Globus pallidus (tissue), 1 donor: ENCODE results near the gene CNPY2.
"Not testable (repeated sequence)": the region's sequence is repeated elsewhere in the genome, so short reads cannot be mapped to it uniquely, and the experiment has no call there.

Experiments used
- DNase-seq: peaks from one replicate; pipeline ENCODE4 v3.0.0-alpha.2; 2015; ENCODE audit warnings: low spot score

The CNPY2 gene

DNA sequence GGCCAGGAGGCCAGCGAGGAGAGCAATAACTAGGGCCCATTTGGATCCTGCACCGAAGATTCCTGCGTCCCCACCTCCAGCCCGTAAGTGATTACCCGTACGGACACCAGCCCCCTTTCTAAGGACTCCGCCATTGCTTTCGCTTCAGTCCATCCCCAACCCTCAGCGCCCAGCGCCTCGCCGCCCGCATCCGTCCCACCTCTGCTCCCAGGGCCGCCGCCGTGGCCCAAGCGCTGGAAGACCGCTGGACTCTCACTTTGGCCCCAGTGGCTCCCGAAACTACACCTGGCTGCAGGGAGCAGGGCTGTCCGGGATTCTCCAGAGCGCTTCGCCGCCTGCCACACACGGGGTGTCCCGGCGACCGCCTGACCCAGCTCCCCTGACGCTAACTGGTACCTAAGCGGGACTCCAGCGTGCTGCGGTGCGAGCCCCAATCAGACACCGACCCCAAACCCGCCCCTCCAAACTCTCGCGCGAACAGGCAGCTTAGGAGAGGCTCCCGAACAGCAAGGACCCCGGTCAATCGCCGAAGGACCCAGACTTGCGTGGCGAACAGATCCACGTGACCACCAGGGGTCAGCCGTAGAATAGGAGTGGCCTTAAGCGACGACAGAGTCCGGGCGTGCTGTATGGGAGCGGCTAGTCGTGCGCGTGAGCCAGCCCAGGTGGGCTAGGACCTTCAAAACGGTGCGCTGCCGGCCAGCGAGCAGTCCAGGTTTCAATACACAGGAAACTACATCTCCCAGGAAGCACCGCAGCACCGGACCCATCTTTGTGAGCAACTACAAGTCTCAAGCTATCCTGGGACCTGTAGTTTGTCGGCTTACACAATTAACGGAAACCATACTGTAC lies at the start of gene CNPY2:
Gene CNPY2 (minus strand): TSS at position 367 of the 852 bp plus-strand sequence. CDS start 771 bp downstream, outside the sequence.
- DNase-seq, result peak; percentile 95

DNA sequence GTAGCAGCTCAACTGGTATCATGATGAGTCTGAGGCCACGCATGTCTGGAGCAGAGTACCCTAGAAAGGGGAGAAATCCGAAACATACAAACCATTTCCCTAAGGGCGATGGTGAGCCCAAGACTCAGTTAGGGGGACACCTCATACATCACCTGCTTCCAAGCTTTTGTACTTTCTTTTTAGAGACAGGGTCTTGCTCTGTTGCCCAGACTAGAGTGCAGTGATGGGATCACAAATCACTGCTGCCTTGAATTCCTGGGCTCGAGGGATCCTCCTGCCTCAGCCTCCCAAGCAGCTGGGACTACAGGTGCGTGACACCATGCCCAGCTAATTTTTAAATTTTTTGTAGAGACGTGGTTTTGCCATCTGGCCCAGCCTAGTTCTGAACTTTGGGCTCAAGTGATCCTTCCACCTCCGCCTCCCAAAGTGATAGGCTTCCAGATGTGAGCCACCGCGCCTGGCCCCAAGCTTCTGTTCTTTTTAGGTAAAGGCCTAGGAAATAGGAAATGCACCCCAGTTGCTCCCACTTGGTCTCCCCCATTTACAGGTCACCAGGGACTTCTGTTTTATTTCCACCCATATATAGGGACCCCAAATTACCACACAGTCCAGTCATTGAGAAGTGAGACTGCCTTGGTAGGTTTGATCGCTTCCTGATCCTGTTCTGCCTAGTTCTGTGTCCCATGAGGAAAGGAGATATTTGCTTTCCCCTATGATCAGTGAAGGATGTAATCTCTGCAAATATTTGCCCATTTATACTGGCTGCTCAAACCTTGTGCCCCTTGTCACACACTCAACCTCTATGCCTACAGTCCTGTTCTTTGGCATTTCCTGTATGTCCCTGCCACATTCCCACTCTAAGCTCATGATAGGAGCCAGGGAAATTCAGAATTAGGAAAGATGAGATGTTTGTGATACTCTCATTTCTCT lies 46.6 kb upstream of the CNPY2 start, which contains the start of gene APOF:
Gene APOF (minus strand): TSS at position 728 of the 930 bp plus-strand sequence. CDS start 112 bp downstream, at position 616.
- no peak for DNase-seq

DNA sequence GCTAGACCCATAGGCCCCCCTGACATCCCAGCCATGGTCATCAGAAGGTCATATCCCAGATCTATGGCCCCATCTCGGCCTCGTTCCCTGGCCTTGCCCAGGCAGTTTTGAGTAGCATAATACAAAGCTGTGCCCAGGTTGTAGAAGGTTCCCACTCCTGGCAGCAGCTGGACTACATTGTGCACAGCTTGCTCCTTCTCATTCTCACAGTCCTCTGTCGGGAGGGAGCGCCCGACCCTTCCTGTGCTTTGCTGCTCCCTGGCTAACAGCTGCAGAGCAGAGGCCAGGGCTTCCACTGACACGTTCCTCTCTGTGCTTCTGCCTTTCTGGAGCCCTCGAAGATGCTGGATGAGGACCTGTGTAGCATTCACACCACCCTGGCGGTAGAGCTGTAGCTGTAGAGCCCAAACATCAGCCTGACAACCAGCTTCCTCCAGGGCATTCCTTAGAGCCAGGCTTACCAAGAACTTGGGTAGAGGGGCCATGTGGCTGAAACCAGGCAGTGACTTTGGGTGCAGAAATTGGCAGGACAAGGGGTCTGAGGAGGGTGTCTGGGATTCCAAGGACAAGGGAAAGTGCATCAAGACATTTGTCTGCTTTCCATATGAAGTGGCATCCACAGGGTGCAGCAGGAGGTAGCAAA lies 45.8 kb upstream of the CNPY2 start:
- DNase-seq, result no peak

DNA sequence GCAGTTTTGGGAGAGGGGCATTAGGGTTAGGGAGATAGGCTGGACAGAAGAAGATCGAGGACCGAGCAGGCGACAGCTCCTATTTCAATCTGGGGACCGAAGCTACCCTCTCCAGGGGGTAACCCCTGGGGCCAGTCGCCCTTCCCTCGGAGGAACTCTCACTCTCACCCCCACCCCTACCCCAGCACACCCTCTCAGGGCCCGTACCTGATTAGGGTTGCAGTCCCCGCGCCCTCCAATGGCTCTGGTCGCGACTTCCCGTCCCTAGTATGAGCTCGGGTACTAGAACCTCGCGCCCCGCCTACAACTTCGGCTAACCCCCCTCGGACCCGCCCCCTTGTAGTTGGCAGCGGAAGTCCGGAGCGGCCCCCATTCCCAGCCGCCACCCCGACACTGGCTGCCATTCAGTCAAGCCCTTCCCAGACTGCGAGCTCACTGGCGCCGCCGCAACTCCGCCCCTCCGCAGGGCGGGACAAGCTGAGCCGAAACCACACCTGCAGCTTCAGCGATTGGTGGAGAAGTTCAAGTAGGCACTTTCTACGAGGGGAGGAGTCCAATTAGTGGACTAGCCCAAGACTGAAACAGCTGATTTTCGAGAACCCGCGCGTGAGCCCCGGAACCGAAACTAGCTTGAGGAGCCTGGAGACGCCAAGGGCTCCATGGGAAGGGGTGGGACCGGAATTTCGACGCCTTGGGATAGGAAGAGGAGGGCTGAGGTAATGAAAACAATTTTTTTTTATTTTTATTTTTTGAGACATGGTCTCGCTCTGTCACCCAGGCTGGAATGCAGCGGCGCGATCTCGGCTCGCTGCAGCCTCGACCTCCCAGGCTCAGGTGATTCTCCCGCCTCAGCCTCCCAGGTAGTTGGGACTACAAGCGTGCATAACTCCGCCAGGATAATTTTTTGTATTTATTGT lies 44.3 kb upstream of the CNPY2 start, which contains the start of gene STAT2:
Gene STAT2 (minus strand): TSS at position 257 of the 917 bp plus-strand sequence. CDS start 3,536 bp downstream, outside the sequence.
- peak; percentile 99 for DNase-seq

DNA sequence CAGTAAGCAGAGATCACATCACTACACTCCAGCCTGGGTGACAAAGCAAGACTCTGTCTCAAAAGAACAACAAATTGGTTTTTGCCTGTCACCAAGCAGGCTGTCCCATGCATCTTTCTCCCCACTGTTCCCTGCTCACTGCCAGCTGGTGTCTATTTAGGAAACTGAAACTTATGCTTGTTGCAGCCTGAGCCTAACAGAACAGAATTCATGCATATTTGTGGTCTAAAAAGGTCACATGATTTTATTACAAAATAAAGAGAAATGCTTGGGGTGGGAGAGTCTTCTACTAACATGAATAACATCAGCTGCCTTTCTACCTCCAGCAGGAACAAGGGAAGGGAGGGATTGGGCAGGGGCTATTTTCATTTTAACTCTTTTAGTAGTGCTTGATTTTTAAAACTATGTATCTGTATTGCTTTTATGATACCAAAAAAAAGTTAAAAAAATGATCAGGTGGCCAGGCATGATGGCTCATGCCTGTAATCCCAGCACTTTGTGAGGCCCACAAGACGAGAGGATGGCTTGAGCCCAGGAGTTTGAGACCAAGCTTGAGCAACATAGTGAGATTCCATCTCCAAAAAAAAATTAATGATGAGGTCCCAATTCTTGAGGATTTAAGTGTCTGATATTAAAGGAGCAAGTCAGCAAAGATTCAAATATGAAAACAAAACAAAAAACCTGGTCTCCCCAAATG lies 43.2 kb upstream of the CNPY2 start:
- peak; percentile 85 for DNase-seq

DNA sequence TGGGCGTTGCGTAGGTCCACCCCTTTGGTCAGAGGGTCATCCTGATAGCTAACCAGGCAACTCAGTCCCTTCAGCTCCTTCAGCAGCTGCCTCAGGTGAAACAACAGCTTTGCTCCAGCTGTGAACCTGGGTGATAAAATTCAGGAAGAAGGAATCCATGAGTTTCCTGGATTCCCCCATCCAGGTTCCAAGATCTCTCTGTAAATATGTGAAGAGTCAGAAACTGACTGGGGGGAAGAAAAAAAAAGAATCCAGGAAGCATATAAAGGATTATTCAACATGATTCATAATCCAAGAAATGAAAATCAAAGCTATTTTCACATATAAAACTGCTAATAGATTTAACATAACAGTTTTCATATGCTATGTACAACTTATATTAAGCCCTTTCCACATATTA lies 35.5 kb upstream of the CNPY2 start:
- no peak for DNase-seq

DNA sequence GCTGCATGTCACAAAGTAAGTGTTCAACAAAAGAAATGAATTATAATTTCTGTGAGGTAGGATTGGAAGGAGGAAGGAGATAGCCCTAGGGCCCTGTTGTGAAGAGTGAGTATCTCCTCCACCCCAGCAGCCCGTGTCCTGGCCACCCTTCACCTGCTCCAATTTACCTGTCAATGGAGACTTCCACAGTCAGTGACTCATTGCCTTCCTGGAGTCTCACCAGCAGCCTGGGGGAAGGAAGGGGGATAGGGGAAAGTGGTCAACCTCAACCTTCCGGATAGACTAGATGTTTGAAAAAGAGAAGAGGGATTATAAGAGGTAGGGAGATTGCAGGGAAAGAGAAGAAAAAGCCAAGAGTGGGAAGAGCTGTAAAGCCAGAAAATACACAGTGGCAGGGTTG lies 34.9 kb upstream of the CNPY2 start:
- DNase-seq, result no peak

DNA sequence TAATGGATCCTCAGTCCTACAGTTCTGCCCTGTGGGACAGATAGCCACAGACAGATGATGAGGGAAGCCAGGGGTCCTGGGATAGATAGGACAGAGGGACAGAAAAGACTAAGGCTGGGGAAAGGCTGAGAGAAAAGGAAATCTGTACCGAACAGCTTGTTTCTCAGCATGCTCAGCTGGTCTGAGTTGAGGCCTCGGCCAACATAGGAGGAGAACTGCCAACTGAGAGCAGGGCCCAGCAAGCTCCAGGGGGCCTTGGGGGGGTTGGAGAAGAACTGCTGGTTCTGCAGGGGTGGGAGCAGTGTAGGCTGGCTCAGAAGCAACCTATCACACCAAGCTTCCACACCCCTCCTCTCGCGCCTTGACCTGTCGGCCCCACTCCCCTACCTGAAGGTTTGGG lies 33.0 kb upstream of the CNPY2 start:
- DNase-seq, result no peak

DNA sequence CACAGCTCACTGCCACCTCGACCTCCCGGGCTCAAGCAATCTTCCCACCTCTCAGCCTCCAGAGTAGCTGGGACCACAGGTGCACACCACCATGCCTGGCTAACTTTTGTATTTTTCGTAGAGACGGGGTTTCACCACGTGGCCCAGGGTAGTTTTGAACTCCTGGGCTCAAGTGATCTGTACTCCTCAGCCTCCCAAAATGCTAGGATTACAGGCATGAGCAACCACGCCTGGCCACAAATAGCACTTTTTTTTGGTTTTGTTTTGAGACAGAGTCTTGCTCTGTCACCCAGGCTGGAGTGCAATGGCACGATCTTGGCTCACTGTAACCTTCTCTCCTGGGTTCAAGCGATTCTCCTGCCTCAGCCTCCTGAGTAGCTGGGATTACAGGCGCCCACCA lies 31.5 kb upstream of the CNPY2 start:
- DNase-seq, result not testable (repeated sequence)

DNA sequence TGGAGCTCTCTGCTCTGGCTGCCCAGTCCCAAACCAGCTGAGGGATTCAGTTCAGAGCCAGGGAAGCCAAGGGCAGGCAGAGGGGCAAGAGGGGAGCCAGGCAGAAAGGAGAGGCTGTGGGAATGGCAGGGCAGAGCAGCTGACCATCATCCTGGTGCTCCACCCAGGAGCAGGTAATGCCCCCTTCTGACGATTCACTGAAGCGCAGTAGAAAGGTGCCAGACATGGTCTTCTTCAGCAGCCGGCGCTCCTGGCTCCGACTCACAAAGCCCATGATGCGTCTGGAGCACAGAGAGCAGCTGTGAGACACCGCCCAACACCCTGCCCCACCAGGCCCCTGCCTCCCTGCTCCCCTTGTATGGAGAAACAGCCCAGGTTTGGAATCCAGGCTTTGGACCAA lies 30.9 kb upstream of the CNPY2 start:
- no peak for DNase-seq

DNA sequence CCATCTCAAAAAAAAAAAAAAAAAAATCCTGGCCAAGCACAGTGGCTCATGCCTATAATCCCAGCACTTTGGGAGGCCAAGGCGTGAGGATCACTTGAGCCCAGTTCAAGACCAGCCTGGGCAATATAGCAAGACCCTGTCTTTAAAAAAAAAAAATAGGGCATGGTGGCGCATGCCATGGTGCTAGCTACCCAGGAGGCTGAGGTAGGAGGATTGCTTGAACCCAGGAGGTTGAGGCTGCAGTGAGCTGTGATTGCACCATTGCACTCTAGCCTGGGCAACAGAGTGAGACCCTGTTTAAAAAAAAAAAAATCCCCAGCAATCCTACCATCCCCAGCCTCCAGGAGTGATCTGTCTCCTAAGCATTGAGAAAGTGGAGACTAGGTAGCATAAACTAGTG lies 26.5 kb upstream of the CNPY2 start:
- DNase-seq, result not testable (repeated sequence)

DNA sequence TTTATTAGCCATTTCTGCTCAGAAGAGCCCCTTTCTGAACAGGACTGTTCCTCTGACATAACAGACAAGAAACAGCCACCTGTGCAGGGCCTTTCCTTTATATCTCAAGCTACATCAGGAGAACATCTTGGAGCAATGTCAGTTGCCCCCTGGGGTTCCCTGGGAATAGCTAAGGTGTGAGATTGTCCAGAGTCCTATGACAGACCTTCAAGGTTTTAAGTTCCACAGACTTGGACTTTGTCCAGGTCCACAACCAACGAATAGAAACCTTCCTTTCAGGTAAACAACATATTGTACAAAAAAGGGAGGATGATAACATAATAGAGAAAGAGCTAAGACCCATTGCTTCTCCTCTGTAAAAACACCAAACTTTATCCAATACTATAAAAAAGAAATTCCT lies 25.8 kb upstream of the CNPY2 start:
- DNase-seq, result no peak

DNA sequence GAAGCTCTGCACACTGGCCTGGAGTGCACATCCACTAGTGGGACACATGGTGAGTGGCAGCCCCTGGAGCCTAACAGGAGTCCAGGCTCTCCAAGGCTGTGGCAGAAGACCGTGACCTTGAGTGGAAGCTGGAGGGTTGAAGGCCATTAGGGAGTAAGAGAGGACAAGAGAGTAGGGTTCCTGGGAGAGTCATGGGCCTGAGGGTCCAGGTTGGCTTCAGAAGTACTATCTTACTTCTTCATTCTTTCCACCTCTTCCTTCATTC lies 23.3 kb upstream of the CNPY2 start:
- DNase-seq, result no peak

DNA sequence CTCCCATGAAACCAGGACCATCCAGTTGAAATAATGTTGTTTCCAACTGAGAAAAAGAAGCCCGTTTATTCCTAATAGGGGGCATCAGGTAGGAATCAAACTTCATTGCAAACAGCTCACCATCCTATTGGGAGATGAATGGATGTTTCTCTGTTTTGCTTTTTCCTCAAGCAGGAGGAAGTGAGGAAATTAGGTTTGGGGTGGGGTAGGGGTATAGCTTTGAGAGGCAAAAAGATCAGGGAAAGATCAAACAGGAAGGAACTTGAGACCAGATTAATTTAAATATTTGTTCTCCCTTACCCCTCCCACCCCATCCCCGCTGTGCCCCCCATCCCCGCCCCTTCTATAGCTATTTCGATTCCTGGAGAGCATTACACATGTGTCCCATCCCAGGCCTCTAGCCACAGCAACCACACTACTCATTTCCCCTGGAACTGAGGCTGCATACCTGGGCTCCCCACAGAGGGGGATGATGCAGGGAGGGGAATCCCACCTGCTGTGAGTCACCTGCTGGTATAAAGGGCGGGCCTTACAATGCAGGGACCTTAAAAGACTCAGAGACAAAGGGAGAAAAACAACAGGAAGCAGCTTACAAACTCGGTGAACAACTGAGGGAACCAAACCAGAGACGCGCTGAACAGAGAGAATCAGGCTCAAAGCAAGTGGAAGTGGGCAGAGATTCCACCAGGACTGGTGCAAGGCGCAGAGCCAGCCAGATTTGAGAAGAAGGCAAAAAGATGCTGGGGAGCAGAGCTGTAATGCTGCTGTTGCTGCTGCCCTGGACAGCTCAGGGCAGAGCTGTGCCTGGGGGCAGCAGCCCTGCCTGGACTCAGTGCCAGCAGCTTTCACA lies 22.7 kb upstream of the CNPY2 start, which contains the start of gene IL23A:
Gene IL23A (plus strand): TSS at position 577 of the 850 bp plus-strand sequence. CDS start 161 bp downstream, at position 738.
- DNase-seq, result no peak

DNA sequence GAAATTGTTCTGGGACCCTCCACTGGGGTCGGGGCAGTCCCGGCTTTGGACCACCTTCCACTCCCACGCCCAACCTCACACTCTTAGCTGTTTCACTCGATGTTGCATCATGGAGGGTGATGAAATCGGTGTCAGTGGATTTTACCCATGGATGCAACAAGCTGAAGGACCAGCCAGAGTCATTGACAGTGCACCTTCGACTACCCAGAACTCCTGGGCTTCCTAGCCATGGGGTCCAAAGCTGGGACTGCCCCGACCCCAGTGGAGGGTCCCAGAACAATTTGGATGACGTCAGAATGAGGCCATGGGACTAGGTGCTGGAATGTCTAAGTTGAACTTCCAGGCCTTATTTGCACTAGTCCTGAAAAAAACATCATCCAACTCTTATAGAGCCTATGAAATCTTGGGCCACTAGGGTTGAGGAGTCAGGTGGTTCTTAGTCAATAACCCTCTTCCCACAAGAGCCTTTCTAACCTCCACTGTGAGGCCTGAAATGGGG lies 22.0 kb upstream of the CNPY2 start:
- no peak for DNase-seq

DNA sequence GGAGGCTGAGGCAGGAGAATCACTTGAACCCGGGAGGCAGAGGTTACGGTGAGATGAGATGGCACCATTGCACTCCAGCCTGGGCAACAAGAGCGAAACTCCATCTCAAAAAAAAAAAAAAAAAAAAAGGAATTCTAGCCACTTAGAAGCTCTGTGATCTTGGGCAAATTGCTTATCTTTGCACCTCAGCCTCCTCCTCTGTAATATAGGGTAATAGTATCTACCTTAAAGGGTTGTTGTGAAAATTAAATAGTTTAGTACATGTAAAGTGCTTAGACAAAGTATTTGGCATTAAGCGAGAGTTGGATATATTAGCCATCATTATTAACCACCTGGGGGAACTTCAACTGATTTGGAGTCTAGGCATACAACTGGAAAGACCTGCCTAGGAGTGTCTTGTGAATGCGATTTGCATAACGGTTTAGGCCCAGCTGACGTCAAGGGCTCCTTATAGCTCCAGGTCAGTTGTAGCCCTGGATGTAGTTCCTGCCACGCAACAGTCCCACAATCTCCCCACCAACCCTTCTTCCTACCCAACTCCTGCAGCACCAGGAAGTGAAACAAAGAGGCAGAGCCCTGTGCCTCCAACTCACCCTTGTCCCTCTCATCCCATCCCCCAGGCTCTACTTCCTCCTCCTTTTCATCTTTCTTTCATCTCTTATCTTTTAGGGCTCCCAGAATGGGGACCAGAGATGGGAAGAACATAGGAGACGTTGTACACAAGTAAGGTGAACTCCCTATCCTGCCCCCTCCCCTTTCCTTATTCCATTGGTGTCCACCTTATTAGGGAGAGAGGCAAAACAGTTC lies 20.8 kb upstream of the CNPY2 start:
- peak; percentile 38 for DNase-seq

DNA sequence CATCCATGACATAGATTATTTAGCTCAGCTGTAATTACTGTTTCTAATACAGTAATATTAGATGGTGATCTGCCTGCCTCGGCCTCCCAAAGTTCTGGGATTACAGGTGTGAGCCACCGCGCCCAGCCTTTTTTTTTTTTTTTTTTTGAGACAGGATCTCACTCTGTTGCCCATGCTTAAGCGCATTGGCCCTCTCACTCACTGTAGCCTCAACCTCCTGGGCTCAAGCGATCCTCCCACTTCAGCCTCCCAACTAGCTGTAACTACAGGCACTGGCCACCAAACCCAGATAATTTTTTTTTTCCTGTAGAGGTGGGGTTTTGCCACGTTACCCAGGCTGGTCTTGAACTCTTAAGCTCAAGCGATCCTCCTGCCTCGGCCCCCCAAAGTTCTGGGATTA lies 19.7 kb upstream of the CNPY2 start:
- not testable (repeated sequence) for DNase-seq

DNA sequence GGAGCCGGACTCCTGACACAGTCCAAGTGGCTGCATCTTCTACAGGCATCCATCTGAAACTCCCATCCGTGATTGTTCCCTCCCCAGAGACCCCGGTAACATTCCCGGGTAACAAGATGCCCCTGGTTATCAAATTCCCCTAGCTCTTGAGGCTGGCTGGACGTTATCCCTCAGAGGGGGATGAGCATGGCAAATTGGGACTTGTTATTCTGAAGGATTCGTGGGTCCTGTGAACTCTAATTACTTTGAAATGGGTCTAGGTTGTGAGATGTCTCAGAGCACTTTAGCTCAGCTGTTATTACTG lies 18.7 kb upstream of the CNPY2 start:
- no peak for DNase-seq
